Embryonic facial prominence (tissue), 1 donor: ENCODE results near the gene CCL21.

ENCODE experiments used
- DNase-seq: peaks from one replicate; pipeline ENCODE4 v3.0.0-alpha.2; 2016; ENCODE audit errors: extremely low spot score

CCL21 gene

DNA sequence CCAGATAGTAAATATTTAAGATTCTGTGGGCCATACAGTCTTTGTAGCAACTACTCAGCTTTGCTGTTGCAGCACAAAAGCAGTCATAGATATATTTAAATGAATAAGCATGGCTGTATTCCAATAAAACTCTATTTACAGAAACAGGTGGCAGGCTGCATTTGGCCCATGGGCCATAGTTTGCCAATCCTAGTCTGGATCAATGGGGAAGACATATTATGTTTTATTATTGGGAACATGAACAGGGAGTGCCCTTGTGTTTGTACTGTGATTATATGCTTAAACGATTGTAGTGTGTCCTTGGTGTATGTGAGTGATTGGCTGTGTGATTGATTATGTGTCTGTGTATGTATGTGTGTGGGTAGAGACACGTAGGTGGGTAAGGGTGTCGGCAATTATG lies 35.5 kb downstream of the CCL21 start:
- DNase-seq, result no peak

DNA sequence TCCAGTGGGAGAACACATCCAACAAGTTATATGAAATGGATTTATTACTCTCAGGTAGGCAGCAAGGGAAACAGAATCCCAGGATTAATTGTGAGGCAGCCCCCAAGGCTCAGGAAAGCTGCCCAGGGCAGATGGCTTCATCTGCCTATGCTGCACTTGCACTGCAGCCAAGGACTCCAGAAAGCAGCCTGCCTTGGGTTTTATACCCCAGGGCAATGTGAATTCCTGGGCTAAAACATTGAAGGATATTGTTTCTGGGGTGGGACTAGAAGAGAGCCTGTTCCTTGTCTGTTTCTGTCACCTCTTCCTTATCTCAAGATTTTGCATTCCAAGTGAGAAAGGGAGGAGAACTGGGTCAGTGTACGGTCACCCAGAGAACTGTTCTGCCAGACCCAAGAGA lies 38.6 kb downstream of the CCL21 start:
- no peak for DNase-seq

DNA sequence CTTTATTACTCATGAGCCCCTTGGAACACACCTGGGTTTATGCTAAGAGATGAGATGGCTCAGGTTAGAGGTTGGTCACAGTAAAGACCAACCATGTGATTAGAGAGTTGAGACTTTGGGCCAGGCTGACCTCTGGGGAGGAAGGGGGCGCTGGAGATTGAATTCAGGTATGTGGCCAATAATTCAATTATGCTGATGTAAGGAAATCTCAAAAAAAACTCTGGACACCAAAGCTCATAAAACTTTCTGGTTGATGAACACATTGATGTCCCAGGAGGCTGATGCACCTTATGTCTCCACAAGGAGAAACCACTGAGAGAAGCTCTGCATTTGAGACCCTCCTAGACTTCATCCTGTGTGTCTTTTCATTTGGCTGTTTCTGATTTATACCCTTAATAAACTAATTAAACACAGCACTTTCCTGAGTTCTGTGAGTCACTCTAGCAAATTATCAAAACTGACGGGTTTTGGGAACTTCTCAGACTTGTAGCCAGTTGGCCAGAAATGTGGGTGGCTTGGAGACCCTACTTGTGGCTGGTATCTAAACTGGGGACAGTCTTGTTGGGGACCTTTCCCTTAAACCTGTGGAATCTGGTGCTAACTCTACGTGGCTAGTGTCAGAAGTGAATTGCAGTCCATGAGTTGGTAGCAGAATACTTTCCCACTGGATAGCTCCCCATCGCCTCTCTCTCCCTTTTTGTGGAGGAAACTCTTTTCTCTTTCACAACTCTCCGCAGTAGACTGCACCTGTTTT lies 40.0 kb downstream of the CCL21 start:
- no peak for DNase-seq

GRCh38 chr9:34665381-34666250 lies 44.3 kb downstream of the CCL21 start:
- peak; percentile 95 for DNase-seq

GRCh38 chr9:34665067-34665380 lies 44.9 kb downstream of the CCL21 start:
- no peak for DNase-seq

- DNase-seq, result no peak
Observed at GRCh38 chr9:34664281-34665066, 45.5 kb downstream of the CCL21 start.

GRCh38 chr9:34663303-34663605 lies 46.7 kb downstream of the CCL21 start:
- no peak for DNase-seq

- no peak for DNase-seq
Observed at GRCh38 chr9:34662526-34663302, 47.2 kb downstream of the CCL21 start, which contains the start of gene CCL27. Gene CCL27, minus strand, starts transcription at chr9:34662657. Its CDS starts 24 bp downstream, at chr9:34662633.

DNA sequence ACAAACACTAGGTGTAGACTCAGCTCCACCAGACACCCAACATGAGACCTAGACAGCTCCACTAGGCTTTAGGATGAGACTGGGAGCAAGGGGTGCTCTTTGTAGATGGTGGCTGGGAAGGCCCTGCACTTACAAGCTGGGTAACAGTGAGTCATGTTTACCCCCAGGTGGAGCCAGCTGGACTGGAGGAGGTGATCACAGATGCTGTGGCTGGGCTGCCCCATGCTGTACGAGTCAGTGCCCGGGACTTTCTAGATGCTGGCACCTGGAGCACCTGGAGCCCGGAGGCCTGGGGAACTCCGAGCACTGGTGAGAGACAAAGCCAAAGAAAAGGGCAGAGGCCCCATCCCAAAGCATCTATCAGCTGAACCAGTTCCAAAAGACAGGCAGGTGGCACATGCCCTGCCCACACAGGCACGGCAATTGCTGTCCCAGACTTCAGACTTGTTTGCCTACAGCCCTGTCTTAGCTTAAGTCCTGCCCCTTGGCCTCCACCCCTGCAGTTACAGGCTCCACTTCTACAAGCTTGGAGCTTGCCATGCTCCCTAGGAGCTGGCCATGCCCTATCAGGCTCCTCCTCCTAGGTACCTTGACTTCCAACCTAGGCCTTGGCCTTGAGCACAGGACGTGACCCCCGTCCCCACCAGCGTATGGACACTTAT lies 50.2 kb downstream of the CCL21 start:
- DNase-seq, result no peak
